Mesendoderm (in vitro differentiated cells): ENCODE data around the gene PPEF2. TPM values are rescaled to one million over a fixed set of nuclear protein-coding genes. Genes with fewer than 3 reads are reported as not detected.

Experiments used
- DNase-seq: peaks from one replicate; pipeline ENCODE4 v3.0.0; 2013
- H2AK5ac ChIP-seq: 2 replicates; pipeline ENCODE4 v1.6.1; 2013; ENCODE audit warnings: low read length, inconsistent platforms
- H2BK120ac ChIP-seq: 2 replicates; pipeline ENCODE4 v1.6.1; 2013; ENCODE audit warnings: low read depth, mild to moderate bottlenecking, low read length, moderate library complexity, mixed read lengths
- H2BK15ac ChIP-seq: replicated peaks from 2 replicates; pipeline ENCODE4 v1.6.1; 2013; ENCODE audit warnings: low read depth, mild to moderate bottlenecking, moderate library complexity
- H2BK5ac ChIP-seq: 2 replicates; pipeline ENCODE4 v1.6.1; 2013; ENCODE audit warnings: low read length, inconsistent platforms
- H3K18ac ChIP-seq: 2 replicates; pipeline ENCODE4 v1.6.1; 2013; ENCODE audit warnings: mild to moderate bottlenecking, low read length, mixed read lengths
- H3K23ac ChIP-seq: one replicate; pipeline ENCODE4 v1.6.1; 2013; ENCODE audit warnings: low read length
- H3K27ac ChIP-seq: 2 replicates; pipeline ENCODE4 v1.5.1; 2013; ENCODE audit warnings: low read depth, mild to moderate bottlenecking, inconsistent platforms, low read length, moderate library complexity
- H3K27me3 ChIP-seq: 2 replicates; pipeline ENCODE4 v1.6.1; 2013; ENCODE audit warnings: low read length, control low read depth, mild to moderate bottlenecking, inconsistent platforms; ENCODE audit not compliant: insufficient read depth, poor library complexity
- H3K36me3 ChIP-seq: 2 replicates; pipeline ENCODE4 v1.6.1; 2013; ENCODE audit warnings: low read length, inconsistent platforms; ENCODE audit not compliant: control insufficient read depth, insufficient read depth
- H3K4ac ChIP-seq: one replicate; pipeline ENCODE4 v1.6.1; 2013; ENCODE audit warnings: low read depth, mild to moderate bottlenecking, low read length, moderate library complexity
- H3K4me1 ChIP-seq: 2 replicates; pipeline ENCODE4 v1.6.1; 2013; ENCODE audit warnings: low read depth, low read length, inconsistent platforms; ENCODE audit not compliant: control insufficient read depth
- H3K4me2 ChIP-seq: 2 replicates; pipeline ENCODE4 v1.6.1; 2013; ENCODE audit warnings: low read length
- H3K4me3 ChIP-seq: 2 replicates; pipeline ENCODE4 v1.5.1; 2013; ENCODE audit warnings: mild to moderate bottlenecking, low read length
- H3K56ac ChIP-seq: one replicate; pipeline ENCODE4 v1.6.1; 2013; ENCODE audit warnings: low read length
- H3K79me1 ChIP-seq: 2 replicates; pipeline ENCODE4 v1.6.1; 2013; ENCODE audit warnings: low read length, inconsistent platforms
- H3K79me2 ChIP-seq: 2 replicates; pipeline ENCODE4 v1.6.1; 2013; ENCODE audit warnings: mild to moderate bottlenecking, low read length; ENCODE audit not compliant: control insufficient read depth, insufficient read depth
- H3K9ac ChIP-seq: 2 replicates; pipeline ENCODE4 v1.6.1; 2013; ENCODE audit warnings: low read length, inconsistent platforms
- H4K5ac ChIP-seq: one replicate; pipeline ENCODE4 v1.6.1; 2013; ENCODE audit warnings: low read length
- H4K8ac ChIP-seq: one replicate; pipeline ENCODE4 v1.6.1; 2013; ENCODE audit warnings: low read depth, mild to moderate bottlenecking, control low read depth, low read length, moderate library complexity
- WGBS: extraction: QIAGEN DNeasy Blood & Tissue Kit; methylation state at CpG from one replicate; pipeline ENCODE4 v1.1.7; 2013; ENCODE audit warnings: low lambda C conversion rate, missing lambda C conversion rate; ENCODE audit not compliant: insufficient coverage; ENCODE audit errors: extremely low coverage; 5-methylcytosine and 5-hydroxymethylcytosine counted together
- polyA plus RNA-seq, 2 experiments: library from polyadenylated mRNA; stranded (reverse); fragments of 200-250 nt; gene quantifications; one replicate each; pipeline ENCODE4 v1.2.3, GENCODE V29; 2013

The PPEF2 gene
- polyA plus RNA-seq (2013, experiment 1 of 2) = not detected
- not detected for polyA plus RNA-seq (2013, experiment 2 of 2)

GRCh38 chr4:75902352-75902751, at the start of gene PPEF2:
Gene PPEF2, minus strand, starts transcription at chr4:75902452. Its CDS starts 6,127 bp downstream, at chr4:75896325.
- Histone ChIP-seq H3K27ac (no peak within 1 kb of the TSS), H3K4me2 (no peak within 1 kb of the TSS), H3K56ac (no peak within 1 kb of the TSS), H3K23ac (no peak within 1 kb of the TSS), H2AK5ac (no peak within 1 kb of the TSS), H2BK5ac (no peak within 1 kb of the TSS), H3K79me2 (no peaks in the 10 kb centered on the region), H3K18ac (no peak within 1 kb of the TSS), H2BK15ac (no peak within 1 kb of the TSS), H3K36me3 (no peaks in the 10 kb centered on the region), H4K8ac (no peak within 1 kb of the TSS), H2BK120ac (no peak within 1 kb of the TSS), H3K79me1 (no peaks in the 10 kb centered on the region), H3K4me3 (no peak within 1 kb of the TSS), H3K9ac (no peak within 1 kb of the TSS), H4K5ac (no peak within 1 kb of the TSS), H3K4me1 (no peaks in the 10 kb centered on the region), H3K4ac (no peak within 1 kb of the TSS), H3K27me3 (no peaks in the 10 kb centered on the region)
- WGBS = no CpG with 5 or more reads among the region's 5 CpGs
- DNase-seq = no peak

- peaks cover 5% of the 10 kb centered on the region for H3K36me3 ChIP-seq
- no peak overlapping the region for H3K4me2 ChIP-seq
- H2BK120ac ChIP-seq = no peak overlapping the region
- no peak overlapping the region for H2BK5ac ChIP-seq
- H3K18ac ChIP-seq = no peak overlapping the region
- H3K23ac ChIP-seq = no peak overlapping the region
- H3K4me3 ChIP-seq = no peak overlapping the region
- H2AK5ac ChIP-seq = no peak overlapping the region
- no peak overlapping the region for H2BK15ac ChIP-seq
- no peak overlapping the region for H3K27ac ChIP-seq
- no peak for DNase-seq
- no peaks in the 10 kb centered on the region for H3K4me1 ChIP-seq
- WGBS = no CpG with 5 or more reads among the region's 3 CpGs
- no peak overlapping the region for H3K9ac ChIP-seq
- no peak overlapping the region for H4K8ac ChIP-seq
- no peaks in the 10 kb centered on the region for H3K79me1 ChIP-seq
- H3K27me3 ChIP-seq = no peaks in the 10 kb centered on the region
- no peaks in the 10 kb centered on the region for H3K79me2 ChIP-seq
- H3K56ac ChIP-seq = no peak overlapping the region
- H4K5ac ChIP-seq = no peak overlapping the region
- no peak overlapping the region for H3K4ac ChIP-seq
Measured at GRCh38 chr4:75950213-75950815, 48.1 kb upstream of the PPEF2 start.

DNA sequence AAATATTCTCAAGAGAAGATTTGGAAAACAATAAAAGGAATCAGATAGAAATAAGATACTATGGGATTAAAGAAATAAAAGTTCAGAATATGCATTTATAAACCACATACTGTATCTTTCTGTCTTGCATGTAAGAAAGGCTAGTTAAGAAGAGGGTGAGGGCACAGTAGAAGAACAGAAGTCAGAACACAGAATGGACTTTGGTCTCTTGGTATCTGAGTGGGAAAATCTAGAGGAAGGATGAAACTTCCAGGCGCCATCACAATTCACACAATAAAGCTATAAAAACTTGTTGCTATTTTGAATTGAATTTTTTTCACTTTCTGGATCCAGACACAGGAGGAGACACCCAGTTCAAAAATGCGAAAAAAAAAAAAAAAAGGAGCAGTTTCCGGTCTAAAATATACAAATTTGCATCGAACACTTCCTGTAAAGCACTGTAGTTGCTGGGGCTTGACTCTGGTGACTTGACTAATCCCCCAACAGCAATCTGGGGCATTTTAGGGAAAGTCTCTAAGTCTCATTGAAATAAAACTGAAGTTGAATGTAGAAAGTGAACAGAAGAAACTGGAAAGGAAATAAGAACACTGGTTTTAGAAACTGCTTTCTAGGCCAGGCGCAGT, 46.7 kb upstream of the PPEF2 start:
- H3K23ac ChIP-seq = no peak overlapping the region
- no peaks in the 10 kb centered on the region for H3K27me3 ChIP-seq
- WGBS = no CpG with 5 or more reads among the region's 5 CpGs
- H2AK5ac ChIP-seq = no peak overlapping the region
- H3K4ac ChIP-seq = no peak overlapping the region
- H3K56ac ChIP-seq = no peak overlapping the region
- peaks cover 5% of the 10 kb centered on the region for H3K36me3 ChIP-seq
- H3K9ac ChIP-seq = no peak overlapping the region
- H3K4me2 ChIP-seq = no peak overlapping the region
- no peak overlapping the region for H4K5ac ChIP-seq
- H2BK5ac ChIP-seq = no peak overlapping the region
- H3K4me3 ChIP-seq = no peak overlapping the region
- no peaks in the 10 kb centered on the region for H3K4me1 ChIP-seq
- no peaks in the 10 kb centered on the region for H3K79me1 ChIP-seq
- H2BK120ac ChIP-seq = no peak overlapping the region
- DNase-seq = no peak
- no peak overlapping the region for H2BK15ac ChIP-seq
- H4K8ac ChIP-seq = no peak overlapping the region
- H3K79me2 ChIP-seq = no peaks in the 10 kb centered on the region
- H3K18ac ChIP-seq = no peak overlapping the region
- no peak overlapping the region for H3K27ac ChIP-seq

- H3K23ac ChIP-seq = peak within 1 kb of the TSS; percentile 94
- H3K4me3 ChIP-seq = peak within 1 kb of the TSS; percentile 75
- H3K56ac ChIP-seq = peak within 1 kb of the TSS; percentile 89
- H2BK120ac ChIP-seq = no peak within 1 kb of the TSS
- H3K4ac ChIP-seq = no peak within 1 kb of the TSS
- no peaks in the 10 kb centered on the region for H3K27me3 ChIP-seq
- H4K5ac ChIP-seq = no peak within 1 kb of the TSS
- H2BK5ac ChIP-seq = no peak within 1 kb of the TSS
- no peak within 1 kb of the TSS for H2AK5ac ChIP-seq
- peak within 1 kb of the TSS; percentile 79 for H3K9ac ChIP-seq
- H3K4me1 ChIP-seq = no peaks in the 10 kb centered on the region
- no peak within 1 kb of the TSS for H2BK15ac ChIP-seq
- no peak within 1 kb of the TSS for H3K18ac ChIP-seq
- no peak within 1 kb of the TSS for H3K27ac ChIP-seq
- H3K79me2 ChIP-seq = no peaks in the 10 kb centered on the region
- peak within 1 kb of the TSS; percentile 94 for H3K4me2 ChIP-seq
- no CpG with 5 or more reads among the region's 66 CpGs for WGBS
- H4K8ac ChIP-seq = no peak within 1 kb of the TSS
- H3K79me1 ChIP-seq = no peaks in the 10 kb centered on the region
- peak; percentile 95 for DNase-seq
- no peaks in the 10 kb centered on the region for H3K36me3 ChIP-seq
Measured at GRCh38 chr4:75940692-75941253, 38.5 kb upstream of the PPEF2 start, which contains the start of gene NAAA. Gene NAAA, minus strand, starts transcription at chr4:75941013. Its CDS starts 64 bp downstream, at chr4:75940949.

DNA sequence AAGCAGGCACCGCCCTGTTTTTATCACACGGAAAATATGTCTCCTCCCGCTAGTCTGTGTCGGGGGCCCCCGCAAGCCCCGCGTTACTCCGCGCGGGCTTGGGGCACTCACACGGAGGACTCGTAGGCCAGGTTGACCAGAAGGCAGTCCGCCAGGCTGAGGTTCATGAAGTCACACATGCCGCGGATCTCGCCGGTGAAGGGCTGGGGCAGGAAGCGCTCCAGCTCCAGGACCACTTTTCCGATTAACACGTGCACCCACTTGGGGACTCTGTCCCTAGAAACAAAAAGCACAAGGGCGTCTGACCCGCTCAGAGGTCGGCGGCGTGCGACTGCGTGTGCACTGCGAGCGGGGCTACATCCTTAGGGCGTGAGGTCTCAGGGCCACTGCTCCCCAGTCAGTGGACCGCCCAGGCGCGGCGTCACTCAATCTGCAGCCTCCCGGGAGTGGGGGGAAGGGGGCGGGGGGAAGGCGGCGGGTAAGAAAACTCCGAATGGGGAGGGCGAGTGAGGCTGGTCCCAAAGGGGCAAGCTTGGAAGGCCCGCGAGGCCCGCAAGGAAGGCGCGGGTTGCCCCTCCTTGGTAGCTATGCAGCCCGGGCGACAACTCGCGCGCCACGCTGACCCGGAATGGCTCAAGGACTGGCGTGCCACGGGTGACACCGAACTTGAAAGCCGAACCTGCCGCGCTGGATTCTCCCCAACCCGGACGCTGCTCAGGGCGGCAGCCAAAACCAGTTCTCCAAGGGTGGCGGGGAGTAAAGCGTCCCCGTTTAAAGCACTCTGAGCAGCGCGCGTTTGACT, 37.8 kb upstream of the PPEF2 start:
- Histone ChIP-seq H3K27ac (no peak overlapping the region), H2BK15ac (no peak overlapping the region), H3K9ac (peak overlapping the region; percentile 79), H3K56ac (peak overlapping the region; percentile 89), H2BK120ac (no peak overlapping the region), H4K8ac (no peak overlapping the region), H3K23ac (peak overlapping the region; percentile 94), H3K18ac (no peak overlapping the region), H3K79me2 (no peaks in the 10 kb centered on the region), H2BK5ac (no peak overlapping the region), H3K27me3 (no peaks in the 10 kb centered on the region), H3K79me1 (no peaks in the 10 kb centered on the region), H3K4me2 (peak overlapping the region; percentile 94), H3K4me1 (no peaks in the 10 kb centered on the region), H4K5ac (no peak overlapping the region), H3K4ac (no peak overlapping the region), H3K4me3 (peak overlapping the region; percentile 75), H2AK5ac (no peak overlapping the region), H3K36me3 (no peaks in the 10 kb centered on the region)
- peak; percentile 78 for DNase-seq
- no CpG with 5 or more reads among the region's 67 CpGs for whole genome bisulfite sequencing
